Neural progenitor cell (in vitro differentiated cells): ENCODE data around the gene NOVA2. TPM values are rescaled to one million over a fixed set of nuclear protein-coding genes. Genes with fewer than 3 reads are reported as not detected.

ENCODE experiments used
- DNase-seq: peaks from one replicate; pipeline ENCODE4 v3.0.0-alpha.2; 2016; ENCODE audit warnings: low spot score
- H2AFZ ChIP-seq: fragments of 200-600 bp; sonication (generic); replicated peaks from 2 replicates; pipeline ENCODE4 v1.6.1; 2016; ENCODE audit warnings: antibody characterized with exemption
- H3F3A ChIP-seq: fragments of 200-600 bp; sonication (generic); 2 replicates; pipeline ENCODE4 v1.6.1; 2016; ENCODE audit warnings: antibody characterized with exemption, low read depth
- H3K27ac ChIP-seq: fragments of 200-600 bp; sonication (generic); 2 replicates; pipeline ENCODE4 v1.5.1; 2016; ENCODE audit warnings: mild to moderate bottlenecking
- H3K27me3 ChIP-seq: fragments of 200-600 bp; sonication (generic); 2 replicates; pipeline ENCODE4 v1.6.1; 2016; ENCODE audit warnings: mild to moderate bottlenecking, moderate library complexity
- H3K36me3 ChIP-seq: fragments of 200-600 bp; sonication (generic); 2 replicates; pipeline ENCODE4 v1.5.1; 2016
- H3K4me1 ChIP-seq: fragments of 200-600 bp; sonication (generic); 2 replicates; pipeline ENCODE4 v1.6.1; 2016; ENCODE audit warnings: mixed run types
- H3K4me2 ChIP-seq: fragments of 200-600 bp; sonication (generic); 2 replicates; pipeline ENCODE4 v1.6.1; 2016
- H3K4me3 ChIP-seq: fragments of 200-600 bp; sonication (generic); 2 replicates; pipeline ENCODE4 v1.5.1; 2016
- H3K79me2 ChIP-seq: fragments of 200-600 bp; sonication (generic); 2 replicates; pipeline ENCODE4 v1.6.1; 2016; ENCODE audit warnings: low read depth
- H3K9ac ChIP-seq: fragments of 200-600 bp; sonication (generic); 2 replicates; pipeline ENCODE4 v1.6.1; 2016
- H3K9me3 ChIP-seq: fragments of 200-600 bp; sonication (generic); 2 replicates; pipeline ENCODE4 v1.5.1; 2016; ENCODE audit warnings: low read depth
- H4K20me1 ChIP-seq: fragments of 200-600 bp; sonication (generic); 2 replicates; pipeline ENCODE4 v1.6.1; 2016; ENCODE audit warnings: low read depth
- H3K27ac Mint-ChIP-seq: 3 replicates; pipeline ENCODE4 v1.8.0; 2021; ENCODE audit warnings: mixed read lengths
- H3K27me3 Mint-ChIP-seq: 2 replicates; pipeline ENCODE4 v1.8.0; 2022; ENCODE audit warnings: low read depth, mild to moderate bottlenecking, inconsistent platforms, moderate library complexity, mixed read lengths; ENCODE audit not compliant: insufficient read depth
- H3K36me3 Mint-ChIP-seq: 3 replicates; pipeline ENCODE4 v1.8.0; 2021; ENCODE audit warnings: mixed read lengths
- H3K4me1 Mint-ChIP-seq: 3 replicates; pipeline ENCODE4 v1.8.0; 2021; ENCODE audit warnings: mixed read lengths
- H3K4me3 Mint-ChIP-seq: 3 replicates; pipeline ENCODE4 v1.8.0; 2021; ENCODE audit warnings: mild to moderate bottlenecking, moderate library complexity, mixed read lengths
- H3K9me3 Mint-ChIP-seq: 3 replicates; pipeline ENCODE4 v1.8.0; 2020; ENCODE audit warnings: mixed read lengths
- EZH2 ChIP-seq: fragments of 200-600 bp; sonication (generic); IDR thresholded peaks from 2 replicates; pipeline ENCODE4 v1.6.1; 2017; ENCODE audit warnings: antibody characterized with exemption, mild to moderate bottlenecking, moderate library complexity
- EZH2phosphoT487 ChIP-seq: fragments of 200-600 bp; sonication (generic); IDR thresholded peaks from 2 replicates; pipeline ENCODE4 v1.6.1; 2017; ENCODE audit warnings: antibody characterized with exemption
- total RNA-seq: library from RNA; depleted of rRNA; stranded (reverse); fragments of >200 nt; gene quantifications from 2 replicates; pipeline ENCODE4 v1.2.3, GENCODE V29; 2015; ENCODE audit warnings: low replicate concordance
- TF ChIP-seq, protein P1 (sequence below): fragments of 200-600 bp; sonication (generic); IDR thresholded peaks from 2 replicates; pipeline ENCODE4 v1.5.1; 2017; ENCODE audit warnings: antibody characterized with exemption, mild to moderate bottlenecking

NOVA2 gene
- total RNA-seq, 1 donor from 2014 or later = 3.9 TPM

DNA sequence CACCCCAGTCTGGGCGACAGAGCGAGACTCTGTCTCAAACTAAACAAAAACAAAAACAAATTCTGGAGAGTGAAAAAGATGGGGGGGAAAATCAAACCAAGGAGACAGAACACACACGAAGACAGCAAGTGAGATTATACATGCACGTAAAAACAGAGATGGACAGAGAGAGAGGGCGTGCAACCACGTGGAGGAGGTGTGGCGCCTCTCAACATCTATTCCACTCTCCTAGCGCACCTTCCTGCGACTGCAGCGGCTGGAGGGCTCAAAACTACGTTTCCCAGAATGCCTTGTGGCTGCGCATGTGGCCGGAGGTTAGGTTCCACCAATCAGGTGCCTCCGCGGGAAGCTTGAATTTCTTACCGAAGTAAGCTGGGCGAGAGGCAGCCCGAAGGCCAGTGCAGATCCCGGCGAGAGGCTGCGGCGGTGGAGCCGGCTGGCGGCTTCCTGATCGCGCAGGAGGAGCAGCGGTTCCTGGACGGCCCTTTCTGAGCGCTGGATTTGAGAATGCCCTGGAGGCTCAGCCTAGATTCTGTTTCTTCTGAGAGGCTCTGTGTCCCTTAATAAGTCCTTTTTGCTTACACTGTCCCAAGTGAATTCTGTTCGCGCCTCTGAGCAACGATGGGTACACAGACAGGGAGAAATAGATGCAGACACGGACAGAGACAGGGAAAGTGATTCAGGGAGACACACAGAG, 46.0 kb downstream of the NOVA2 start:
- H3K4me3 ChIP-seq = peak overlapping the region; percentile 13
- no peaks in the 10 kb centered on the region for H3K79me2 ChIP-seq
- DNase-seq = peak; percentile 98
- H3K27ac ChIP-seq = no peak overlapping the region
- Mint-ChIP-seq H3K36me3 (no peaks in the 10 kb centered on the region), H3K27ac (peak overlapping the region; percentile 5), H3K9me3 (no peaks in the 10 kb centered on the region), H3K4me1 (peaks cover 12% of the 10 kb centered on the region), H3K27me3 (peaks cover 7% of the 10 kb centered on the region), H3K4me3 (peak overlapping the region; percentile 33)
- H3K9ac ChIP-seq = no peak overlapping the region
- H2AFZ ChIP-seq = peak overlapping the region; percentile 81
- no peak for TF ChIP-seq EZH2
- TF ChIP-seq EZH2phosphoT487 = no peak
- TF ChIP-seq, protein P1, sequence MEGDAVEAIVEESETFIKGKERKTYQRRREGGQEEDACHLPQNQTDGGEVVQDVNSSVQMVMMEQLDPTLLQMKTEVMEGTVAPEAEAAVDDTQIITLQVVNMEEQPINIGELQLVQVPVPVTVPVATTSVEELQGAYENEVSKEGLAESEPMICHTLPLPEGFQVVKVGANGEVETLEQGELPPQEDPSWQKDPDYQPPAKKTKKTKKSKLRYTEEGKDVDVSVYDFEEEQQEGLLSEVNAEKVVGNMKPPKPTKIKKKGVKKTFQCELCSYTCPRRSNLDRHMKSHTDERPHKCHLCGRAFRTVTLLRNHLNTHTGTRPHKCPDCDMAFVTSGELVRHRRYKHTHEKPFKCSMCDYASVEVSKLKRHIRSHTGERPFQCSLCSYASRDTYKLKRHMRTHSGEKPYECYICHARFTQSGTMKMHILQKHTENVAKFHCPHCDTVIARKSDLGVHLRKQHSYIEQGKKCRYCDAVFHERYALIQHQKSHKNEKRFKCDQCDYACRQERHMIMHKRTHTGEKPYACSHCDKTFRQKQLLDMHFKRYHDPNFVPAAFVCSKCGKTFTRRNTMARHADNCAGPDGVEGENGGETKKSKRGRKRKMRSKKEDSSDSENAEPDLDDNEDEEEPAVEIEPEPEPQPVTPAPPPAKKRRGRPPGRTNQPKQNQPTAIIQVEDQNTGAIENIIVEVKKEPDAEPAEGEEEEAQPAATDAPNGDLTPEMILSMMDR = no peak
- peaks cover 5% of the 10 kb centered on the region for H3F3A ChIP-seq
- H3K4me2 ChIP-seq = peak overlapping the region; percentile 55
- H3K27me3 ChIP-seq = peaks cover 31% of the 10 kb centered on the region
- no peaks in the 10 kb centered on the region for H3K36me3 ChIP-seq
- H4K20me1 ChIP-seq = no peaks in the 10 kb centered on the region
- H3K9me3 ChIP-seq = no peaks in the 10 kb centered on the region
- H3K4me1 ChIP-seq = no peaks in the 10 kb centered on the region

DNA sequence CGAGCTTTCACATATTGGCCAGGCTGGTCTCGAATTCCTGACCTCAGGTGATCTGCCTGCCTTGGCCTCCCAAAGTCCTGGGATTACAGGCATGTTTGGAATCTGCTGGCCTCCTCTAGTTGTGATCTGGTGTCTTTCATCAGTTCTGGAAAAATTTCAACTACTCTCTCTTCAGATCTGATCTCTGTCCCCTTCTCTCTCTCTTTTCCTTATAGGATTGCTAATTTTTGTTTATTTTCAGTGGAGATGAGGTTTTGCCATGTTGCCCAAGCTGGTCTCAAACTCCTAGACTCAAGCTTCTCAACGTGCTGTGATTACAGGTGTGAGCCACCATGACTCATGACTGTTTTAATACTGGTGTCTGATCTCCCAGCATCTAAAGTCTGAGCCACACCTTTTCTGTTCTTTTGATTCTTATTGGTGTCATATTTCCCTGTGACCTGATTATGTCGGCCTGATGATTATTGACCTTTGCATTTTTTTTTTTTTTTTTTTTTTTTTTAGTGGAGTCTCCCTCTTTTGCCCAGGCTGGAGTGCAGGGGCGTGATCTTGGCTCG, 48.7 kb downstream of the NOVA2 start:
- Histone ChIP-seq H3K9ac (no peak overlapping the region), H3K27me3 (peaks cover 19% of the 10 kb centered on the region), H2AFZ (no peak overlapping the region), H3K4me3 (no peak overlapping the region), H4K20me1 (no peaks in the 10 kb centered on the region), H3K4me1 (no peaks in the 10 kb centered on the region), H3K4me2 (no peak overlapping the region), H3K36me3 (no peaks in the 10 kb centered on the region), H3F3A (peaks cover 17% of the 10 kb centered on the region), H3K27ac (no peak overlapping the region), H3K79me2 (no peaks in the 10 kb centered on the region), H3K9me3 (no peaks in the 10 kb centered on the region)
- Mint-ChIP-seq H3K27ac (no peak overlapping the region), H3K4me1 (peaks cover 22% of the 10 kb centered on the region), H3K4me3 (no peak overlapping the region), H3K36me3 (no peaks in the 10 kb centered on the region), H3K9me3 (no peaks in the 10 kb centered on the region), H3K27me3 (peaks cover 6% of the 10 kb centered on the region)
- TF ChIP-seq EZH2 (no peak), EZH2phosphoT487 (no peak)
- TF ChIP-seq, protein P1 = no peak
- no peak for DNase-seq

DNA sequence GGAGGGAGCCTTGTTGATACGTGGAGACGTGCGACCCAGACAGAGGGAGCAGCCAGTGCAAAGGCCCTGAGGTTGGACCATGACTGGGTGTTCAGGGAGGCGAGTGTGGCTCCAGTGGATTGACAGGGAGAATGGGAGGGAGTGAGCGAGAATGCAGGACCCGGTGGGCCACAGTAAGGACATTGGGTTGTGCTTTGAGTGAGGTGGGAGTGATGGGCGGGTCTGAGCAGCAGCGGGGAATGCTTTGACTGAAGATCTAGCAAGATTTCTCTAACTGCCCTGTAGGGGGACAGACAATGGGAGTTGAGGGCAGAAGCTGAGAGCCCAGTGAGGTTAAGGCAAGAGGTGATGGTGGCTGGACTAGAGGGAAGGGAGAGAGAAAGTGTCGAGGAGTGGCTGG, 51.4 kb downstream of the NOVA2 start:
- Histone ChIP-seq H3F3A (peaks cover 15% of the 10 kb centered on the region), H3K27ac (no peak overlapping the region), H3K4me2 (no peak overlapping the region), H3K36me3 (no peaks in the 10 kb centered on the region), H3K27me3 (no peaks in the 10 kb centered on the region), H2AFZ (no peak overlapping the region), H4K20me1 (no peaks in the 10 kb centered on the region), H3K9me3 (no peaks in the 10 kb centered on the region), H3K79me2 (no peaks in the 10 kb centered on the region), H3K9ac (no peak overlapping the region), H3K4me3 (no peak overlapping the region), H3K4me1 (no peaks in the 10 kb centered on the region)
- DNase-seq = peak; percentile 66
- Mint-ChIP-seq H3K4me1 (peaks cover 16% of the 10 kb centered on the region), H3K36me3 (no peaks in the 10 kb centered on the region), H3K4me3 (no peak overlapping the region), H3K9me3 (no peaks in the 10 kb centered on the region), H3K27me3 (peaks cover 6% of the 10 kb centered on the region), H3K27ac (peak overlapping the region; percentile 19)
- TF ChIP-seq, protein P1 = peak; percentile 42
- TF ChIP-seq EZH2phosphoT487 (no peak), EZH2 (no peak)
